GM19043 (cell line): ENCODE measurements around the gene CS.
"Not testable (repeated sequence)": the region's sequence is repeated elsewhere in the genome, so short reads cannot be mapped to it uniquely, and the experiment has no call there.

ENCODE experiments used
- ATAC-seq: cut with Tn5 transposase; IDR thresholded peaks from one replicate; pipeline ENCODE4 v1.9.1; 2021; ENCODE audit warnings: low read depth; ENCODE audit not compliant: unreplicated experiment

CS gene

DNA sequence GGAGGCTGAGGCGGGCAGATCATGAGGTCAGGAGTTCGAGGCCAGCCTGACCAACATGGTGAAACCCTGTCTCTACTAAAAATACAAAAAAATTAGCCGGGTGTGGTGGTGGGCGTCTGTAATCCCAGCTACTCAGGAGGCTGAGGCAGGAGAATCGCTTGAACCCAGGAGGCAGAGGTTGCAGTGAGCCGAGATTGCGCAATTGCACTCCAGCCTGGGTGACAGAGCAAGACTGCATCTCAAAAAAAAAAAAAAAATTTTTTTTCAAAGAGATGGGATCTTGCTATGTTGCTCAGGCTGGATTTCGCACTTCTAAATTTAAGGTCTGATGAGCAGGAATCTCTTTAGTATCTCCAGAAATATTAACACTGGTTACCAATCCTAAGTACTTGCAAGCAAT, 21.5 kb upstream of the CS start:
- ATAC-seq, result not testable (repeated sequence)

DNA sequence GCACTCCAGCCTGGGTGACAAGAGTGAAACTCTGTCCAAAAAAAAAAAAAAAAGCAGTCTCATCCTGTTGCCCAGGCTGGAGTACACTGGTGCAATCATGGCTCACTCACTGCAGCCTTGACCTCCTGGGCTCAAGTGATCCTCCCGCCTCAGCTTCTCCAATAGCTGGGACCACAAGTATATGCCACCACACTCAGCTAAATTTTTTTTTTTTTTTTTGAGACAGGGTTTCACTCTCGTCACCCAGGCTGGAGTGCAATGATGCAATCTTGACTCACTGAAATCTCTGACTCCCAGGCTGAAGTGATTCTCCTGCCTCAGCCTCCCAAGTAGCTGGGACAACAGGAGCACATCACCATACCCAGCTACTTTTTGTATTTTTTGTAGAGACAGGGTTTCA, 20.9 kb upstream of the CS start:
- no peak for ATAC-seq

DNA sequence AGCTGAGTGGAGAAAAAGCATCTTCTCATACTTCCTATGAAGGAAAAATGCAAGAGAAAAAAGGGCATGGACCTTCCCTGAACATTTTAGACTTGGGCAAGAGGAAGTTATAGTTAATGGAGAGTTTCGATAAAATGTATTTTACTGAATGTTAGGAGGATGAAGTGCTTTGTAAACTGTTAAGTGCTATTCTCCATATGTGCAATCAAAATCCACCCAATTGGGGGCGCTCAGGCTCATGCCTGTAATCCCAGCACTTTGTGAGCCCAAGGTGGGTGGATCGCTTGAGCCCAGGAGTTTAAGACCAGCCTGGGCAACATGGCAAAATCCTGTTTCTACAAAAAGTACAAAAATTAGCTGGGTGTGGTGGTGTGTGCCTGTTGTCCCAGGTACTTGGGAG, 17.5 kb upstream of the CS start:
- ATAC-seq, result no peak

DNA sequence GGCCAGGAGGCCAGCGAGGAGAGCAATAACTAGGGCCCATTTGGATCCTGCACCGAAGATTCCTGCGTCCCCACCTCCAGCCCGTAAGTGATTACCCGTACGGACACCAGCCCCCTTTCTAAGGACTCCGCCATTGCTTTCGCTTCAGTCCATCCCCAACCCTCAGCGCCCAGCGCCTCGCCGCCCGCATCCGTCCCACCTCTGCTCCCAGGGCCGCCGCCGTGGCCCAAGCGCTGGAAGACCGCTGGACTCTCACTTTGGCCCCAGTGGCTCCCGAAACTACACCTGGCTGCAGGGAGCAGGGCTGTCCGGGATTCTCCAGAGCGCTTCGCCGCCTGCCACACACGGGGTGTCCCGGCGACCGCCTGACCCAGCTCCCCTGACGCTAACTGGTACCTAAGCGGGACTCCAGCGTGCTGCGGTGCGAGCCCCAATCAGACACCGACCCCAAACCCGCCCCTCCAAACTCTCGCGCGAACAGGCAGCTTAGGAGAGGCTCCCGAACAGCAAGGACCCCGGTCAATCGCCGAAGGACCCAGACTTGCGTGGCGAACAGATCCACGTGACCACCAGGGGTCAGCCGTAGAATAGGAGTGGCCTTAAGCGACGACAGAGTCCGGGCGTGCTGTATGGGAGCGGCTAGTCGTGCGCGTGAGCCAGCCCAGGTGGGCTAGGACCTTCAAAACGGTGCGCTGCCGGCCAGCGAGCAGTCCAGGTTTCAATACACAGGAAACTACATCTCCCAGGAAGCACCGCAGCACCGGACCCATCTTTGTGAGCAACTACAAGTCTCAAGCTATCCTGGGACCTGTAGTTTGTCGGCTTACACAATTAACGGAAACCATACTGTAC, 15.7 kb upstream of the CS start, which contains the start of gene CNPY2:
Gene CNPY2 (minus strand): TSS at position 367 of the 852 bp plus-strand sequence. CDS start 771 bp downstream, outside the sequence.
- peak; percentile 90 for ATAC-seq

DNA sequence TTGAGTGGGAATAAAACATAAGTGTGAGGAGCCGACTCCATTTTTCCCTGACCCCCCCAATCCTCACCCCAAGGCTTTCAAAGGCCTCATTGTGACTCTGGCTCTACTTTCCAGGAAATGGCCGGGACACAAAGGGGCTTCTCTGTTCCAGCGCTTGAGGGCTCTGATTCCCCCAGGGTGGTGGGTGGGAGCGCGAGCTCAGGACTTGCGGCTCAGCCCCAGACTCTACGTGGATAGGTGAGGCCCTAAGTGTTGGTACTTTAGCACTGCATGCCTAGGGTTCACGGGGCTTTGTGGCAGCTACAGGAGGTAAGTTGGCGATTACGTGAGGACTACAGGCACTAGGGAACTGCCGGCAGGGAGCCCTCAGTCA, 15.1 kb upstream of the CS start:
- ATAC-seq, result no peak

DNA sequence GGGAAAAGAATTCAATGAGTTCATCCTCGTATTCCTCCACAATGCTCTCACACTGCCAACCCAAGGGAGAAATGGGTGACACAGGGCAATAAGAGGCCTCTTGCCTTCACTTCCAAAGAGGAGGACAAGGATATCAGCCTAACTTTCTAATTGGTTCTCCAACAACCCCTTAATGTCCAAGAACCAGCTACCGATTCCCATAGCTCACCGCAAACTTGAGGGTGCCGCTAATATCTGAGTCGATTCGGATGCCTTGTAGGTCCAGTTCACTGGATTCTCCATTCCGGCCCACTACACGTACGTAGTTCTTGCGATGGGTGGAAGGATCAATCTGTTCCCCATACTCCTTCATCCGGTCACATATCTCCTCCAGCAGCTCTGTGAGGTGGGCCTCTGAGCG, 10.9 kb upstream of the CS start:
- no peak for ATAC-seq

DNA sequence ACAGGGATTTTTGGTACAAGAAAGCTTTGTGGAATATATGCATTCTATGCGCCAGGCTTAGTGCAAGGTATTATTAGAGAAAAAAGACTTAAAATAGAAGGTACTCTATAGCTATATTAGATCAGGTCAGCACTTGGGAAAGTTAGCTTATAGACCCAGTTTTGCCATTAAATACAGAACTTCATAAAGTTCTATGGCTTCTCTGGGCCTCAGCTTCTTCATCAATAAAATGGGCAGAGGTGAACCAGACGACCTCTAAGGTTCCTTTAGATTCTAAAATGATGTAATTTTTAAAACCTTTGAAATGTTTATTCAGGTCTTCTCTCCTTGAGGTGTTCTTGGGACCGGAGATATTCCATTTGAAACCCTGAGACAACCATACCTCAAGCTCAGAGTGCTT, 8.6 kb upstream of the CS start:
- no peak for ATAC-seq

DNA sequence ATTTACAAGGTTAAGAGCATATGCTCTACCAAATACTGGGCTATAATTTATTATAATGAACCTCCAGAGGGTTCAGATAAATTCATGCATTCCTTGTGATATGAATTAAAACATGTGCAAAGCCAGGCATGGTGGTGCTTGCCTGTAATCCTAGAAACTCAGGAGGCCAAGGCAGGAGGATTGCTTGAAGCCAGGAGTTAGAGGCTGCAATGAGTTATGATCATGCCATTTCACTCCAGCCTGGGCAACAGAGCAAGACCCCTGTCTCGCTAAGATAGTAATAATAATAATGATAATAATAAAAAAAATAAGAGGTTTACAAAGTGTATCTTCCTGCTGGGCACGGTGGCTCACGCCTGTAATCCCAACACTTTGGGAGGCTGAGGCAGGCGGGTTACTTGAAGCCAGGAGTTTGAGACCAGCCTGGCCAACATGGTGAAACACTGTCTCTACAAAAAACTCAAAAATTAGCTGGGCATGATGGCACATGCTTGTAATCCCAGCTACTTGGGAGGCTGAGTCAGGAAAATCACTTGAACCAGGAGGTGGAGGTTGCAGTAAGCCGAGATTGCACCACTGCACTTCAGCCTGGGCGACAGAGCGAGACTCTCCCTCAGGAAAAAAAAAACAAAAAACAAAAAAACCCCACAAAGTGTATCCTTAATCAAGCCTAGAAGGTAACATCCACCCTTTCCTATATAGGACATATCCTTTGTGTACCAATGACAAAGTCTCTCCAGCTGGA, 7.3 kb upstream of the CS start:
- ATAC-seq, result no peak

DNA sequence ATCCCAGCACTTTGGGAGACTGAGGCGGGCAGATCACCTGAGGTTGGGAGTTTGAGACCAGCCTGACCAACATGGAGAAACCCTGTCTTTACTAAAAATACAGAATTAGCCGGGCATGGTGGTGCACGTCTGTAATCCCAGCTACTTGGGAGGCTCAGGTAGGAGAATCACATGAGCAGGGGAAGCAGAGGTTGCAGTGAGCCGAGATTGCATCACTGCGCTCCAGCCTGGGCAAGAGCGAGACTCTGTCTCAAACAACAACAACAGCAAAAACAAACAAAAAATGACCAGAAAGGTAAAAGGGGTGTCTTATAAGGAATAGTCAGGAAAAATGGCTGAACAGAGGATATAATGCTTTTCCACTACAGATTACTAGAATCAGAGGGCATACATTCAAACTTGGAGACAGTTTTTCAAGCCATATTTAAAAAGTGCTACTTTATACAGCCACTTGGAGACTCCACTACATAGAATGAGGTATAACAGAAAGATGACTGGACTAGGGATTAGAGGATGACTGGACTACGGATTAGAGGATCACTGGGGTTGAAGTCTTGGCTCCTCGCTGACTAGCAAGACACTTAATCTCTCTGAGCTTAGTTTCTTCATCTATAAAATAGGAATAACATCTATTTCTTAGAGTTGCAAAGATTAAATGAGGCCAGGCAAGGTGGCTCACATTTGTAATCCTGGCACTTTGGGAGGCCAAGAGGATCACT, 4.9 kb upstream of the CS start:
- ATAC-seq, result no peak

DNA sequence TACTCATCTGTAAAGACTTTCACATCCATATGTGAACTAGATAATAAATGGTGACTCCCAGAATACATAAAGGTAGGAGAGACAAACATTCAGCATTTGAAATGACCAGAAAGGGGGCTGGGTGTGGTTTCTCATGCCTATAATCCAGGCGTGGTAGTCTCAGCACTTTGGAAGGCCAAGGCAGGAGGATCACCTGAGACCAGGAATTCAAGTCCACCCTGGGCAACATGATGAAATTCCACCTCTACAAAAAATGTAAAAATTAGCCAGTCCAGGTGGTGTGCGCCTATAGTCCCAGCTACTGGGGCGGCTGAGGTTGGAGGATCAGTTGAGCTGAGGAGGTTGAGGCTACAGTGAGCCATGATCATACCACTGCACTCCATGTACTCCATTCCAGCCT, 4.1 kb upstream of the CS start:
- ATAC-seq, result no peak

DNA sequence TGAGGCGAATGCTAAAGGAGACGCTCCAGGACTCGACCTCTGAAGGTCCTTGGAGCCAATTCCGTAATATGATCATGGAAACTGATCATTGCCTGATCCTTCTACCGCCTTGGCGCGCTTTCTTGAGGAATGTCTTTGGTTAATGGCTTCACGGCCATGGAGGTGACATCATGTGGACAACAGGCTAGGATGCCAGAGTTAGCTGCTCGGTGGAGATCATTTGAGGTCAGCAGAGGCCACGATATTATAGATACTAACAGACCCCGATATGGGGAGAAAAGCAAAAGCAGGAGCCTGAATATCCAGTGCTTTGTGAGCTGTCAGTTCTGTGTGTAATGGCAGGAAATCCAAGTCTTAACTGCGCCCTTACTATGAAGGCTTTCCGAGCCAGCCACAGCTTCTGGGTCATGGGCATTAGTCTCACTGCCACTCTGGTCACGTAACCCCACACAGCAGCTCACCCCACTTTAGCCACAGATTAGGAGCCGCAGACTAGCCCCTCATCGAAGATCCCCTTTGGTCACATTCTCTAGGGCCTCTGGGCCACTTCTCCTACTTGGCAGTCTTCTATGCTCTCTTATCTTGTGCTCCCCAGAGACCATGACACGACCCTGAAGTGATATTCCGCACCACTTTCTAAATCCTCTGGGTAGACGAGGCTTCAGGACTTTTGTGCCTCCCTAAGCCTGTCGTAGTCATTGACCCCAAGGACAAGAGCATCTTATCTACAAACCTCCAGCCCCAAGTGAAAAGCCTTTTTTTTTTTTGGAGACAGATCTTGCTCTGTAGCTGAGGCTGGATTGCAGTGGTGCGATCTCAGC, 724 bp upstream of the CS start:
- ATAC-seq, result no peak

DNA sequence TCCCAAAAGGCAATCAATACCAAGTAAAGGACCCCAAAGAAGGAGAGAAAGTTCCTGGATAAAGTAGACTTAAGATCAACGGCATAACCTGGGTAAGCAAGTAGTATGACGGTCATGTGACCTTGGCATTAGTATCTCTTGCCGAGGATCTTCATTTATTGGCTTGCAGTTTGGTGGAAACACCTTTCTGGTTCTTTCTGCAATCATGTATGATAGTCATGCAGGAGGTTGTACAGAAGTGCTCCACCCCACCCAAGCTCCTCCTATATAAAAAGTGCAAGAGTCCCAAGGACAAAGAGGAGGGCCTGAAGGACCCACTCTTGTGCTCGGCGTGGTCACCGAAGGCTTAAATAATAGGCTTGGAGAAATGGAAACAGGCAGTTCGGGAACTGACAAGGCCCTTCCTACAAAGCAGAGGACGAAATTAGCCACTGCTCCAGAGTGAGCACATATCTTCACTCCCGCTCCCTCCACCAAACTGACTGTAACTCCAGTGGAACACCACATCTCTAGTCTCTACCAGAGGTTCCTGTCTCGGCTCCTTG, 750 bp downstream of the CS start:
- no peak for ATAC-seq

DNA sequence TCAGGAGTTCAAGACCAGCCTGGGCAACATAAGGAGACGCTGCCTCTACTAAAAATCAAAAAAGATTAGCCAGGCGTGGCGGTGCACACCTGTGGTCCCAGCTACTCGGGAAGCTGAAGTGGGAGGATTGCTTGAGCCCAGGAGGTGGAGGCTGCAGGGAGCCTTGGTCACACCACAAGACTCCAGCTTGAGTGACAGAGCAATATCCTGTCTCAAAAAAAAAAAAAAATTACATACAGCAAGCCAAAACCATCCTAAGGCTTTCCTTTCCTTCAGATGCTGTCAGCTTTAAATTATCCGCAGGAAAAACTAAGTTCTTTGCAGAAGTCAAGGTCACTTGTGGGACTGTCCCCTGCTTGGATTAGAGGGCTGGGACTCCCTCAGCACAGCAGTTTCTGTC, 1.3 kb downstream of the CS start:
- ATAC-seq, result no peak

DNA sequence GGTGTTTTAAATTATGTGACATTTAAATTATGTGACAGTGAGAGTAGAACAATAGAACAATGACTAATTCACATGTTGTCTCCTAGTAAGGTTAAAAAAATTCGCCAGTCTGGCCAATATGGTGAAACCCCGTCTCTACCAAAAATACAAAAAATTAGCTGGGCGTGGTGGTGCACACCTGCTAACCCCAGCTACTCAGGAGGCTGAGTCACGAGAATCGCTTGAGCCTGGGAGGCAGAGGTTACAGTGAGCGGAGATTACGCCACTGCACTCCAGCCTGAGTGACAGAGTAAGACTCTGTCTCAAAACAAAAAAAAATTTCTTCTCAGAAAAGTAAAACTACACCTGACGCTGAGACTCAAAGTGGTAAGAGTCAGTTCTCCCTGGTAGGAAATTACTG, 2.7 kb downstream of the CS start:
- ATAC-seq, result no peak

DNA sequence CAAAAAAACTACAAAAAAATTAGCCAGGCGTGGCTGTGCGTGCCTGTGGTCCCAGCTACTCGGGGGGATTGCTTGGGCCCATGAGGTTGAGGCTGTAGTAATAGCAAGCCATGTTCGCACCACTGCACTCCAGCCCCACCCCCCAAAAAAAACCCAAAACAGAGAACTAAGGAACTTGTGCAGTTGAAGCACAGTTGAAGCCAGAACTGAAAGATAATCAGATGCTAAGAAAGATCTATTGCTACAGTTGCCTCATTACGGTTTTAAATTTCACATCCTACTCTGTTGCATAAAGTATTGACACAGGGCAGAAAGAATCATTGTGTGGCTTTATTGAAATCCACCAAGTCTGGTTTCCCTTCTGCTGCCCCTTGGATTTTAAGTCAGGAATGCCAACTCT, 3.8 kb downstream of the CS start:
- ATAC-seq, result no peak

DNA sequence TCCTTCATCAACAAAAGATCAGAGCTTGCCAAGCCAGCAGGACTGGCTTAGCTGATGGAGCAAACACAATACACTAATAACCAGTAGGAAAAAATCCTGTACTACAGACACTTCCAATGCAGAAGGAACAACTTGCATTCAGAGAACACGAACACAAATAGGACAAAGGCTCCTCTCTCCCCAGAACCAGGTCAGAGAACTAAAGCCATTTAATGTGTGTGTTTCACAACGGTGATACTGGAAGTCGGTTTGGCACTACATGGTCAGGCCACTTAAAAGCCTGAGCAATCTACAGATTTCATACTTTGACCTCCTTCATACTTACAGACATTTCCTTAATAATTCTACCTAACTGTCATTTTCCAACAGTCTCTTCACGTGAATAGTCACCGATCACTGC, 6.3 kb downstream of the CS start:
- ATAC-seq, result no peak

DNA sequence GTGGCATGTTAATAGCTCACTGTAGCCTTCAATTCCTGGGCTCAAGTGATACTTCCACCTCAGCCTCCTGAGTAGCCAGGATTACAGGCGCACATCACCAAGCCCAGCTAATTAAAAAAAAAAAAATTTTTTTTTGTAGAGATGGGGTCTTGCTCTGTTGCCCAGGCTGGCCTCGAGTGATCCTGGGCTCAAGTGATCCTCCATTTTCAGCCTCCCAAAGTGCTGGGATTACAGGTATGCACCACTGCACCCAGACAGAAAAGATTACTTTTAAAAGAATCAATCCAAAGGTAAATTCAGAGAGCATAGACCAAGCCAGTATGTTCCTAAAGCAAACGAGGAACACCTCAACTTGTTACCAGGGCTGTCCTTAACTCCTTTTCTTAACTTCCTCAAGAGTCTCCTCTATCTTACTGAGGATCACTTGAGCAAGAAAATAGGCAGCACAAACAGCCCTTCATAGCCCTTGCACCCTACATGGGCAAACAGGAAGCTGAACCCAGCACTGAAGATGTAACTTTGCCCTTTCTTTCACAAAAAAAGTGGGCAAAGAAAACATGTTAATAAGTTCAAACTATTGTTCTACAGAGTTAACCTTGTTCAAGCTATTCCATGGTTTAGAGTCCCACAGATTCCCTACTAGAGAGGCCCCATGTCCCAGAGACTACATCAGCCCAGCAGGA, 11.3 kb downstream of the CS start:
- no peak for ATAC-seq

DNA sequence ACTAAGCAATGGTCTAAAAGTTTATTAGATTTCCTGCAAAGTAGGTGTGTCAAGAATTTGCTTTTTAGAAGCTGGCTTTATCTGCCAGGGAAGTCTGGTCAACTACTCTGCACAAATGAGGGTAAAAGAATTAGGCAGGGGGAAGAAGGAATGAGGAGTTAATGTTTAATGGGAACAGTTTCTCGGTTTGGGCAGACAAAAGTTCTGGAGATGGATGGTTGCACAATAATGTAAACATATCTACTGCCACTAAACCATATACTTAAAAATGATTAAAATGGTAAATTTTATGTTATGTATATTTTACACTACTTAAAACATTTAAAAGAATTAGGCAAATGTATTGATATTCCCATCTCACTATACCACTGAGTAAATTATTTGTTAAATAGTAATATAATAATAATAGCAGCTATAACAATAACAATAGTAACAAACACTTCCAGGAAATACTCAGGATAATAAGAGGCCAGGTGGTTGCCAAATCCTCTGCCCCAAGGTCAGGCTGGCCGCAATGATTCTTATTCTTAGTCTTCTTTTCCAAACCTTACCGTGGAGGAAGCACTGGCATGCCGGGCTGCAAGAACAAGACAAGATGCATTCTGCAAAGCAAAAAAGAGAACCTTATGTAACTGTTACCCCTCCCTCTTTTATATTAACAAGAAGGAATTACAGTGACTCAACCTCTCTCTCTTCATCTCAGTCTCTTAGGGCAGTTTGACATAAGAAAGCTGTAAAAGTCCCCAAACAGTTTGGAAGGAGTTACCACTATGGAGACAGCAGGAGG, 13.9 kb downstream of the CS start:
- ATAC-seq, result no peak

DNA sequence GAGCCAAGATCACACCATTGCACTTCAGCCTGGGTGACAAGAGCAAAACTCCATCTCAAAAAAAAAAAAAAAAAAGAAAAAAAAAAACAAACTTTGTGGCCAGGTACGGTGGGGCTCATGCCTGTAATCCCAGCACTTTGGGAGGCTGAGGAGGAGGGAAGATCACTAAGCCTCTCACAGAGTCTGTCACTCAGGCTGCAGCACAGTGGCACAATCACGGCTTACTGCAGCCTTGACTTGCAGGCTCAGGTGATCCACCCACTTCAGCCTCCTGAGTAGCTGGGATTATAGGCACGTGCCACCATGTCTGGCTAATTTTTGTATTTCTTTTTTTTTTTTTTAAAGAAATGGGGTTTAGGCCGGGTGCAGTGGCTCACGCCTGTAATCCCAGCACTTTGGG, 15.9 kb downstream of the CS start:
- not testable (repeated sequence) for ATAC-seq
